ENCODE results near the gene CLDN15. TPM values are rescaled to one million over a fixed set of nuclear protein-coding genes. Genes with fewer than 3 reads are reported as not detected.
A peak's percentile ranks its signal among the peaks of the same experiment; 100 is the strongest.

The CLDN15 gene
- polyA plus RNA-seq, 1 experiment = 3.7 TPM

DNA sequence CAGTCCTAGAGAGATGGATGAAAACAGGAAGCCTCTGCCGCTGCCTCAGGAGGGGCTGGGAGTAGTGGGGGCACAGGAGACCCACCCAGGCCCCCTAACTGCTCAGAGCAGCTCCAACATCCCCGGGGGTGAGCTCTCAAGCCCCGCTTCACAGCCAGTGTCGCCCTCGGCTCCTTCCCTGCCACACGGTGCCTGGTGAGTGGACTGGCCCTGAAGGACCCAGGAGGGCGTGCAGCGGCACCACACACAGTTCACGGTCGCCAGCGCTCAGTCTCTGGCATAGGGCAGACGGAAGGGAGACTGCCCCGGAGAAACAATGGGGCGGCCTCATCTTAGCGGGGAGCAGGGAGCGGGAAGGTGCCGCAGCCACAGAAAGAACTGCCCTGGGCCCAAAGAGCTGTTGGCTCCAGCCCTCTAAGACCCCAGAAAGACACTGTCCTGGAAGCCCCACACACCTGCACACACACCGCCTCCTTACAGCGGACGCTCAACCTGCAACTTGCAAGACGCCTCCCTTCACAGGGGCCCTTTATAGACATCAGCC lies 1.2 kb downstream of the CLDN15 start:
- peaks cover 25% of the 10 kb centered on the region for H3K36me3 ChIP-seq (ENCODE audit: control insufficient read depth, insufficient read depth, low read length)

DNA sequence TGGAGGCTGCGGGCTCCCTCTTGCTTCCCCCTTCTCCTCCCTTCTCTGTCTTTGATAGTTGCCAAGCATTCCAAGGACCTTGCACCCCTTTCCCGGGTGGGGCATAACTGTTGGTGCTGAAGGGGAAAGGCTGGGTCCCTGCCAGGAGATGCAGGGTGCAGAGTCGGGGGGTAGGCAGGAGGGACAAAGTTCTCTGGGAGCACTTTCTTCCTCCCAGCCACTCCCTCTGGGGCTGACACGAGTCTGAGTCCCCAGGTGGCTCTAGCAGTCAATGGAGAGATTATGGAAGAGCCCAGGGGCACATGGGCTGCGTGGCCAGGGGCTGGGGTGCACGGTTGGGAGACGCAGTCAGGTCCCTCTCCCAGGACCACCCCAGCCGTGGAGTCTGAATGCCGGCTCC lies 2.1 kb downstream of the CLDN15 start:
- Histone ChIP-seq H3K27me3 (ENCODE audit: control insufficient read depth, insufficient read depth, low read length) (no peaks in the 10 kb centered on the region), H3K4me3 (ENCODE audit: low read depth, low read length) (no peak overlapping the region), H3K36me3 (ENCODE audit: control insufficient read depth, insufficient read depth, low read length) (peaks cover 21% of the 10 kb centered on the region)
- ChIA-PET POLR2A (no interaction called here), CTCF (interaction anchor here (1.3 to 2.3 kb wide), 3 partner anchors 8 to 55 kb away, joined by 4 to 11 read pairs (median 4); partner anchors contain the start of gene FIS1)
- TF ChIP-seq, protein P1, sequence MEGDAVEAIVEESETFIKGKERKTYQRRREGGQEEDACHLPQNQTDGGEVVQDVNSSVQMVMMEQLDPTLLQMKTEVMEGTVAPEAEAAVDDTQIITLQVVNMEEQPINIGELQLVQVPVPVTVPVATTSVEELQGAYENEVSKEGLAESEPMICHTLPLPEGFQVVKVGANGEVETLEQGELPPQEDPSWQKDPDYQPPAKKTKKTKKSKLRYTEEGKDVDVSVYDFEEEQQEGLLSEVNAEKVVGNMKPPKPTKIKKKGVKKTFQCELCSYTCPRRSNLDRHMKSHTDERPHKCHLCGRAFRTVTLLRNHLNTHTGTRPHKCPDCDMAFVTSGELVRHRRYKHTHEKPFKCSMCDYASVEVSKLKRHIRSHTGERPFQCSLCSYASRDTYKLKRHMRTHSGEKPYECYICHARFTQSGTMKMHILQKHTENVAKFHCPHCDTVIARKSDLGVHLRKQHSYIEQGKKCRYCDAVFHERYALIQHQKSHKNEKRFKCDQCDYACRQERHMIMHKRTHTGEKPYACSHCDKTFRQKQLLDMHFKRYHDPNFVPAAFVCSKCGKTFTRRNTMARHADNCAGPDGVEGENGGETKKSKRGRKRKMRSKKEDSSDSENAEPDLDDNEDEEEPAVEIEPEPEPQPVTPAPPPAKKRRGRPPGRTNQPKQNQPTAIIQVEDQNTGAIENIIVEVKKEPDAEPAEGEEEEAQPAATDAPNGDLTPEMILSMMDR (IDR thresholded peaks at IDR 0.05; ENCODE audit: insufficient read depth, low read depth, low read length) = no peak
- no peak for DNase-seq (ENCODE audit: low read depth)

More for the DNA sequence above, 1.2 kb downstream of the CLDN15 start:
- no peaks in the 10 kb centered on the region for H3K27me3 ChIP-seq (ENCODE audit: control insufficient read depth, insufficient read depth, low read length)
- TF ChIP-seq, protein P1 (IDR thresholded peaks at IDR 0.05; ENCODE audit: insufficient read depth, low read depth, low read length) = no peak
- CTCF ChIA-PET = interaction anchor here (0.8 to 1.3 kb wide), 2 partner anchors 8 to 13 kb away, joined by 3 read pairs; no protein-coding TSS in a partner anchor
- POLR2A ChIA-PET = no interaction called here
- no peak for DNase-seq (ENCODE audit: low read depth)
- no peak overlapping the region for H3K4me3 ChIP-seq (ENCODE audit: low read depth, low read length)

DNA sequence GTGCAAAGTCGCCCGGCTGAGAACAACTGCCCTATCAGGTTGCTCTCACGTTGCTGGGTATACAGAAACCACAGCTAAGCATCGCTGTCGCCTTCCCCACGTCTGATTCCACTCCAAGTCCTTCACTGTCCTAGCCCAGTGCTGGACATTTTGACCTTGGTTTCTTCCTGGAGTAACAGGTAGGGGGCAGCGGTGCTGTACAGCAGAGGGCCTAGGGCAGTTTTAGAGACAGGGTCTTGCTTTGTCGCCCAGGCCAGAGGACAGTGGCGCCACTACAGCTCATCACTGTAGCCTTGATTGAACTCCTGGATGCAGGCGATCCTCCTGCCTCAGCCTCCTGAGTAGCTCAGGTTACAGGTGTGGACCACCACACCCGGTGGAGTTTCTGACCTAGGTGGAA lies 2.6 kb downstream of the CLDN15 start:
- H3K27me3 ChIP-seq (ENCODE audit: control insufficient read depth, insufficient read depth, low read length) = no peaks in the 10 kb centered on the region
- no peak for DNase-seq (ENCODE audit: low read depth)
- TF ChIP-seq, protein P1 (IDR thresholded peaks at IDR 0.05; ENCODE audit: insufficient read depth, low read depth, low read length) = peak; percentile 31
- ChIA-PET CTCF (interaction anchor here (1.1 to 2.3 kb wide), 4 partner anchors 9 to 55 kb away, joined by 3 to 11 read pairs (median 4); partner anchors contain the start of gene FIS1), POLR2A (no interaction called here)
- no peak overlapping the region for H3K4me3 ChIP-seq (ENCODE audit: low read depth, low read length)
- H3K36me3 ChIP-seq (ENCODE audit: control insufficient read depth, insufficient read depth, low read length) = peaks cover 16% of the 10 kb centered on the region

DNA sequence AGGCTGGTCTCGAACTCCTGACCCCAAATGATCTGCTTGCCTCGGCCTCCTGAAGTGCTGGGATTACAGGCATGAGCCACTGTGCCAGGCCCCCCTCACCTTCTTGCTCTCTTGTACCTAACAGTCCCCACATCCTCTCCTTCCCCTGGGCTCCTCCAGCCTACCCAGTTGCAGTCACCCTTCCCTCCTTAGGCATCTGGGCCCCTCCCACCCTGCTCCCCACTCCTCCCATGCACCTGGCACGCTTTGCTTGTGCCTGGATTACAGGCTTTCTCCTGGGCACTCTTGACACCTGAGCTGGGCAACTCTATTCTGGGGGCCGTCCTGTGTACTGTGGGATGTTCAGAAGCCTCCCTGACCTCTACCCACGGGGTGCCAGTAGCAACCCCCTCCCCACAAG lies 3.0 kb downstream of the CLDN15 start:
- no peak for DNase-seq (ENCODE audit: low read depth)
- ChIA-PET POLR2A (no interaction called here), CTCF (interaction anchor here (1.1 to 2.3 kb wide), 4 partner anchors 9 to 56 kb away, joined by 3 to 11 read pairs (median 4); partner anchors contain the start of gene FIS1)
- Histone ChIP-seq H3K27me3 (ENCODE audit: control insufficient read depth, insufficient read depth, low read length) (no peaks in the 10 kb centered on the region), H3K4me3 (ENCODE audit: low read depth, low read length) (no peak overlapping the region), H3K36me3 (ENCODE audit: control insufficient read depth, insufficient read depth, low read length) (peaks cover 12% of the 10 kb centered on the region)
- TF ChIP-seq, protein P1 (IDR thresholded peaks at IDR 0.05; ENCODE audit: insufficient read depth, low read depth, low read length) = no peak

DNA sequence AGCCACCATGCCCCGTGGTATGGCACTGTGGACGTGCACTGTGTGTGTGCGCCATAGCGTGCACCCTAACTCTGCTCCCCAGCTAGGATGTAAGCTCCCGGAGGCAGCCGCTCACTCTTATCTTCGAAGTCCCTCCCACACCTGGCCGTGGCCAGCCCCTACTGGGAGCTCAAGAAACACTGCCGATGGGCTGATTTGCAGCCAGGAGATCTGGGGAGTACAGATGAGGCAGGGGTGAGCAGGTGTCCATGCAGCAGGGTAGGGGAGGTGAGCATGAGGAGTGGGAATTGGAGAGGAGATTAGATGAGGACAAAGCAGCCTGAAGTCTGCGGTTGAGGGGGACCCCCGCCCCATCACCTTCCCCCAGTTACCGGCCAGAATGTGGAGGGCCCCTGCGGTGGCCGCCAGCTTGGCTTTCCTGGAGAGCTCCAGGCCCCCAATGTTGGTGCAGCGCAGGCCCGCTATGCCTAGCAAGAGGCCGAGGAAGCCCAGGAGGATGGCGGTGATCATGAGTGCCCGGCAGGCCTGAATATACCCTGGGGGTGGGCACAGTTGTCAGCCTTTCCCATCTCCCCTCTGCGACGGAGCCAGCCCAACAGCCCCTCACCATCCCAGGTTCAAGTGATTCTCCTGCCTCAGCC lies 3.6 kb downstream of the CLDN15 start:
- peaks cover 9% of the 10 kb centered on the region for H3K36me3 ChIP-seq (ENCODE audit: control insufficient read depth, insufficient read depth, low read length)
- ChIA-PET CTCF (interaction anchor here (1.1 to 2.3 kb wide), 3 partner anchors 8 to 41 kb away, joined by 3 to 11 read pairs (median 4); partner anchors contain the start of gene FIS1), POLR2A (no interaction called here)
- TF ChIP-seq, protein P1 (IDR thresholded peaks at IDR 0.05; ENCODE audit: insufficient read depth, low read depth, low read length) = no peak
- DNase-seq (ENCODE audit: low read depth) = no peak
- no peak overlapping the region for H3K4me3 ChIP-seq (ENCODE audit: low read depth, low read length)
- no peaks in the 10 kb centered on the region for H3K27me3 ChIP-seq (ENCODE audit: control insufficient read depth, insufficient read depth, low read length)
